NCI-H2029 treated with DMSO at 0.1 percent for 48 hours (cell line): ENCODE results near the gene KCTD19.

Experiments
- DNase-seq: peaks from one replicate; lab custom pipeline; 2025; lab: John Stamatoyannopoulos, UW

The KCTD19 gene

GRCh38 chr16:67242138-67242730 is 84.3 kb downstream of the KCTD19 start:
- DNase-seq: no peak

GRCh38 chr16:67241008-67241900 is 85.3 kb downstream of the KCTD19 start:
- no peak for DNase-seq

- DNase-seq: no peak
These were observed 86.0 kb downstream of the KCTD19 start for GRCh38 chr16:67240506-67240905.
